ENCODE measurements around the gene C20orf202. TPM values are rescaled to one million over a fixed set of nuclear protein-coding genes. Genes with fewer than 3 reads are reported as not detected.
"Not testable (repeated sequence)": the region's sequence is repeated elsewhere in the genome, so short reads cannot be mapped to it uniquely, and the experiment has no call there.

The C20orf202 gene
- total RNA-seq, 1 experiment from 2014 or later = not detected

GRCh38 chr20:1232286-1233111, 29.2 kb downstream of the C20orf202 start:
- H3K9me3 ChIP-seq (replicated peaks) = no peaks in the 10 kb centered on the region
- H3K27me3 ChIP-seq = peaks cover 16% of the 10 kb centered on the region
- no peak overlapping the region for H3K27ac ChIP-seq
- H3K4me1 ChIP-seq = no peaks in the 10 kb centered on the region
- H3K4me3 ChIP-seq = no peak overlapping the region
- H3K36me3 ChIP-seq = no peaks in the 10 kb centered on the region
- DNase-seq = no peak

- Histone ChIP-seq H3K4me3 (no peak overlapping the region), H3K27me3 (peaks cover 11% of the 10 kb centered on the region), H3K4me1 (no peaks in the 10 kb centered on the region; the same call in 1 of the 2 replicates), H3K36me3 (no peaks in the 10 kb centered on the region), H3K27ac (no peak overlapping the region), H3K9me3 (replicated peaks) (no peaks in the 10 kb centered on the region; the same call in 1 of the 2 replicates)
- DNase-seq = no peak
These were observed 37.3 kb downstream of the C20orf202 start for GRCh38 chr20:1240549-1240948.

GRCh38 chr20:1241456-1241855, 38.2 kb downstream of the C20orf202 start:
- H3K36me3 ChIP-seq = no peaks in the 10 kb centered on the region
- H3K27me3 ChIP-seq = peaks cover 11% of the 10 kb centered on the region
- no peak overlapping the region for H3K27ac ChIP-seq
- DNase-seq = no peak
- H3K4me1 ChIP-seq = peaks cover 2% of the 10 kb centered on the region; the same call in 1 of the 2 replicates
- H3K9me3 ChIP-seq (replicated peaks) = no peaks in the 10 kb centered on the region; the same call in 1 of the 2 replicates
- no peak overlapping the region for H3K4me3 ChIP-seq

- H3K36me3 ChIP-seq = no peaks in the 10 kb centered on the region
- H3K27ac ChIP-seq = no peak overlapping the region
- peaks cover 2% of the 10 kb centered on the region; the same call in 1 of the 2 replicates for H3K4me1 ChIP-seq
- H3K4me3 ChIP-seq = no peak overlapping the region
- H3K27me3 ChIP-seq = peaks cover 11% of the 10 kb centered on the region
- no peak for DNase-seq
- no peaks in the 10 kb centered on the region; the same call in 1 of the 2 replicates for H3K9me3 ChIP-seq (replicated peaks)
These were observed 38.8 kb downstream of the C20orf202 start for GRCh38 chr20:1242099-1242498.

DNA sequence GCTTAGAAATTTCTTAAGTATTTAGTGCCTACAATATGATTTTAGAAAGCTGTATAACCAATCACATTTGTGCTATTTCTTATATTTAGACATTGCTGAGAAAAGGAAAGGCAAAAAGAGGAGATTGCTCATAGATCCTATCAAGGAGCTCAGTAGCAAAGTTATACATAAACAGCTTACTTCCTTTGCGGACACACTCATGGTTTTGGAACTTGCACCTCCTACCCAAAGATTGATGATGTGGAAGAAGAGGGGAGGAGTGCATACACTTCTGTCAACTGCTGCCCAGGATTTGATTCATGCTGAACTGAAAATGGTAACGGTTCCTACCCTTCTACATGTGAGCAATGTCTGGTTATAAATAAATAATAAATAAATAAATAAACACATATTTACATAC, 39.3 kb downstream of the C20orf202 start:
- no peak overlapping the region for H3K27ac ChIP-seq
- no peak for DNase-seq
- no peaks in the 10 kb centered on the region for H3K36me3 ChIP-seq
- no peaks in the 10 kb centered on the region; the same call in 1 of the 2 replicates for H3K9me3 ChIP-seq (replicated peaks)
- no peak overlapping the region for H3K4me3 ChIP-seq
- peaks cover 2% of the 10 kb centered on the region; the same call in 1 of the 2 replicates for H3K4me1 ChIP-seq
- H3K27me3 ChIP-seq = peaks cover 11% of the 10 kb centered on the region

DNA sequence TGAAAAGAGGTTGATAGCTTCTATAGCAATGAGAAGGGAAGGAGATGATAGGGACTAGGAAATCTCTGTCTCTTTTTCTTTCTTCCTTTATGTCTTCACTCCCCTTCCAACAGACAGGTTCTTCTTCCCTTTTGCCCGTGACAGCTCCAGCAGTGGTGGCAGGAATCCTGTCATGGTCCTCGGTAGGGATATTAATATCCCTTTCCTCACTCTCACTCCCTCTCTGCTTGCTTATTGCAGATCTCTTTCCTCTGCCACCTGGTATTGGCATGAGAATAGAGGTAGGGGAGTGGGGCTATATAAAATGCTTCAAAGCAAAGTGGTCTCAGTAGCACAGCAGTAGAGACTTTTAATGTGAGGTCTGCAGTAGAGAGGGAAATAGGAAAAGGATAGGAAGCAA, 42.3 kb downstream of the C20orf202 start:
- Histone ChIP-seq H3K4me3 (no peak overlapping the region), H3K36me3 (no peaks in the 10 kb centered on the region), H3K27ac (no peak overlapping the region), H3K9me3 (replicated peaks) (no peaks in the 10 kb centered on the region), H3K4me1 (peaks cover 2% of the 10 kb centered on the region; the same call in 1 of the 2 replicates), H3K27me3 (peaks cover 6% of the 10 kb centered on the region; the same call in 1 of the 2 replicates)
- DNase-seq = no peak

DNA sequence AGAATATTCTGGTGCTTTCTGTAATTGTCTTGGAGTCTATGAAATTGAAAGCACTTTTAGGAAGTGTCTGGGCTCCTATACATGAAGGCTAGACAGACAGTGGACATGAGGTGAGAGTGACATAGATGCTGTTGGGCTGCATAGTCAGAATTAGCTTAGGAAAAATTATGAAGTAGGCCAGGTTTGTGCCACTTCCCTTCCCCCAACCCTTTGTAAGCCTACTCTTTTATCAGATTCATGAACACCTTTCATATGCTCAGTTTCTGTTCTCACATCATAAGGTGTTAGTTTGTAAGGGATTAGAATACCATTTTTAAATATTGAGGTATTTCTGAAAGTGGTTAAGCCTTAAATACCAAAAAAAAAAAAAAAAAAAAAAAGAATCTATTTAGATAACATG, 44.4 kb downstream of the C20orf202 start:
- H3K4me1 ChIP-seq = peaks cover 2% of the 10 kb centered on the region; the same call in 1 of the 2 replicates
- H3K9me3 ChIP-seq (replicated peaks) = no peaks in the 10 kb centered on the region
- no peak overlapping the region for H3K4me3 ChIP-seq
- no peak for DNase-seq
- no peak overlapping the region for H3K27ac ChIP-seq
- no peaks in the 10 kb centered on the region for H3K27me3 ChIP-seq
- no peaks in the 10 kb centered on the region for H3K36me3 ChIP-seq

DNA sequence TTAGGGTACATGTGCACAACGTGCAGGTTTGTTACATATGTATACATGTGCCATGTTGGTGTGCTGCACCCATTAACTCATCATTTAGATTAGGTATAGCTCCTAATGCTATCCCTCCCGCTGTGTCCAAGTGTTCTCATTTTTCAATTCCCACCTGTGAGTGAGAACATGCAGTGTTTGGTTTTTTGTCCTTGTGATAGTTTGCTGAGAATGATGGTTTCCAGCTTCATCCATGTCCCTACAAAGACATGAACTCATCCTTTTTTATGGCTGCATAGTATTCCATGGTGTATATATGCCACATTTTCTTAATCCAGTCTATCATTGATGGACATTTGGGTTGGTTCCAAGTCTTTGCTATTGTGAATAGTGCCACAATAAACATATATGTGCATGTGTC, 47.0 kb downstream of the C20orf202 start:
- not testable (repeated sequence) for H3K4me1 ChIP-seq; H3K27ac ChIP-seq; H3K9me3 ChIP-seq (replicated peaks); H3K27me3 ChIP-seq; H3K36me3 ChIP-seq; DNase-seq; H3K4me3 ChIP-seq

DNA sequence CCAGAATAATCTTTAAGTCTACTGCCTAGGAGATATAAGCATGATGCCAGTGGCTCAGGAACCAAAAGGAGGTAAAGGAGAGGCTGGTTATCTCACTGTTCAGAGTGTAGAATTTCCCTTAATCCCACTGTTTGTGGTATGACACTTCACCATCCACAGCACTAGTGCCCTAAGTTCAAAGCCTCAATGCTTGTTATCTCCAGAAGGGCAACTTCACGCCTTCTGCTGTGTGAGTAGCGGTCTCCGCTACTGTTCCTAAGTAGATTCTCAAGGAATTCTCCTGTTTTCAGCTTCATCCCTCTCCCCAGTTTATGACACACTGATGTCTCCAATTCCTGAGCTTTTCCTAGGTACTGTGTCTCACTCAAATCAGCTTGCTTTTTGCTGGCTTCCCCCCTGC, 49.2 kb downstream of the C20orf202 start:
- Histone ChIP-seq H3K27ac (no peak overlapping the region), H3K4me3 (no peak overlapping the region), H3K4me1 (no peaks in the 10 kb centered on the region; the same call in 1 of the 2 replicates), H3K36me3 (no peaks in the 10 kb centered on the region), H3K27me3 (no peaks in the 10 kb centered on the region), H3K9me3 (replicated peaks) (no peaks in the 10 kb centered on the region)
- DNase-seq = no peak

DNA sequence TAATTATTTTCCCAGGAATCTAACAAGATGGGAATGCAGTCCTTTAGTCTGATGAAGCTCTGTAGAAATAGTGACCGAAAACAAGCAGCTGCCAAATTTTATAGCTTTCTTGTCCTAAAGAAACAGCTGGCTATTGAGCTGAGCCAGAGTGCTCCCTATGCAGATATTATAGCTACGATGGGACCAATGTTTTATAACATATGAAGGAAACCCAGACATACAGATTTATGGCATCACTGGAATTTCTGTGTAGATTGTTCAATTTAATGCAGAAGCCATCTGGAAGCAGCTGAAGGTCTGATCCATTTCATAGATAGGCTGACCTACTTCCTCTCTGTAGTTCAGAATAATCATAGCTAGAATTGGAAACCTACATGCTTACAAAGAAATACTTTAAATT, 51.0 kb downstream of the C20orf202 start:
- no peaks in the 10 kb centered on the region for H3K9me3 ChIP-seq (replicated peaks)
- no peaks in the 10 kb centered on the region for H3K36me3 ChIP-seq
- H3K27me3 ChIP-seq = no peaks in the 10 kb centered on the region
- DNase-seq = peak in 1 of 2 experiments; percentile 27
- H3K4me3 ChIP-seq = no peak overlapping the region
- no peak overlapping the region for H3K27ac ChIP-seq
- no peaks in the 10 kb centered on the region; the same call in 1 of the 2 replicates for H3K4me1 ChIP-seq

- no peak overlapping the region for H3K4me3 ChIP-seq
- H3K4me1 ChIP-seq = no peaks in the 10 kb centered on the region; the same call in 1 of the 2 replicates
- 0 out of 2 replicates have a peak, but pooled peaks cover under 1% of the 10 kb centered on the region for H3K27me3 ChIP-seq
- no peaks in the 10 kb centered on the region for H3K9me3 ChIP-seq (replicated peaks)
- no peak for DNase-seq
- H3K27ac ChIP-seq = no peak overlapping the region
- H3K36me3 ChIP-seq = no peaks in the 10 kb centered on the region
These were observed 52.4 kb downstream of the C20orf202 start for GRCh38 chr20:1255675-1256074.

Other genes starting within 250 kb of the C20orf202 start
- not detected in 2 replicates for gene RSPO4, start 201.1 kb upstream of the C20orf202 start, total RNA-seq (2014; rRNA removed; shearing (Covaris generic))
- 49.8 and 52.2 TPM in 2 replicates for gene PSMF1, start 84.9 kb upstream of the C20orf202 start, total RNA-seq (2014; rRNA removed; shearing (Covaris generic))
- gene TMEM74B, start 18.5 kb upstream of the C20orf202 start, total RNA-seq (2014; rRNA removed; shearing (Covaris generic)) = not detected in 2 replicates
- gene RAD21L1, start 22.6 kb downstream of the C20orf202 start, total RNA-seq (2014; rRNA removed; shearing (Covaris generic)) = 0.28 TPM in 1 of 2 replicates, not detected in the other
- 2.9 and 3.0 TPM in 2 replicates for gene SNPH, start 62.8 kb downstream of the C20orf202 start, total RNA-seq (2014; rRNA removed; shearing (Covaris generic))
- 0.71 TPM in 2 replicates for gene SDCBP2, start 125.7 kb downstream of the C20orf202 start, total RNA-seq (2014; rRNA removed; shearing (Covaris generic))
- 112 and 127 TPM in 2 replicates for gene FKBP1A, start 189.6 kb downstream of the C20orf202 start, total RNA-seq (2014; rRNA removed; shearing (Covaris generic))

Measured in SJCRH30 (cell line).